HepG2 (cell line): ENCODE data around the gene HOXD4. TPM values are rescaled to one million over a fixed set of nuclear protein-coding genes. Genes with fewer than 3 reads are reported as not detected.

Source experiments
- ATF1 ChIP-seq: IDR thresholded peaks from 2 replicates; pipeline ENCODE4 v1.6.1; 2016; ENCODE audit warnings: mild to moderate bottlenecking, control low read depth
- FOXJ3 ChIP-seq: sonication (generic); formaldehyde crosslinking; IDR thresholded peaks from 2 replicates; pipeline ENCODE4 v1.4.0; 2020; ENCODE audit warnings: missing genetic modification reagents, mild to moderate bottlenecking, borderline replicate concordance
- NAIF1 ChIP-seq: sonication (generic); formaldehyde crosslinking; IDR thresholded peaks from 2 replicates; pipeline ENCODE4 v1.5.0; 2020; ENCODE audit warnings: mild to moderate bottlenecking, missing genetic modification reagents, borderline replicate concordance
- NFATC3 ChIP-seq: sonication (generic); formaldehyde crosslinking; IDR thresholded peaks from 2 replicates; pipeline ENCODE4 v1.5.1; 2020; ENCODE audit warnings: mild to moderate bottlenecking, missing genetic modification reagents
- NFE2 ChIP-seq: sonication (generic); formaldehyde crosslinking; IDR thresholded peaks from 2 replicates; pipeline ENCODE4 v1.4.0; 2020; ENCODE audit warnings: missing genetic modification reagents
- PRMT3 ChIP-seq: sonication (generic); formaldehyde crosslinking; IDR thresholded peaks from 2 replicates; pipeline ENCODE4 v1.8.1; 2022; ENCODE audit warnings: low read depth, mild to moderate bottlenecking, moderate library complexity, missing genetic modification reagents, borderline replicate concordance
- RCOR2 ChIP-seq: IDR thresholded peaks from 2 replicates; pipeline ENCODE4 v1.6.1; 2016; ENCODE audit warnings: missing biosample characterization, missing genetic modification reagents
- YEATS2 ChIP-seq: sonication (generic); formaldehyde crosslinking; IDR thresholded peaks from 2 replicates; pipeline ENCODE4 v1.4.0; 2020; ENCODE audit warnings: missing genetic modification reagents, borderline replicate concordance
- ZC3H13 ChIP-seq: sonication (generic); formaldehyde crosslinking; IDR thresholded peaks from 2 replicates; pipeline ENCODE4 v1.8.1; 2023; ENCODE audit warnings: mild to moderate bottlenecking, missing genetic modification reagents, moderate library complexity
- ZFP41 ChIP-seq: sonication (generic); formaldehyde crosslinking; IDR thresholded peaks from 2 replicates; pipeline ENCODE4 v1.4.0; 2020; ENCODE audit warnings: mild to moderate bottlenecking, missing genetic modification reagents, borderline replicate concordance
- ZNF326 ChIP-seq: sonication (generic); formaldehyde crosslinking; IDR thresholded peaks from 2 replicates; pipeline ENCODE4 v1.4.0; 2020; ENCODE audit warnings: missing genetic modification reagents, borderline replicate concordance
- polyA plus RNA-seq, 8 experiments: library from polyadenylated mRNA; depleted of rRNA in 3 of 8; stranded (reverse) in 7 of 8; unstranded in 1 of 8; fragments of >200 nt; fragmentation: Illumina TruSeq in 4 of 8; extraction: Trizol in 4 of 8; gene quantifications; 2 replicates each; pipeline versions ENCODE4 v1.2.1 to v1.2.3, GENCODE V29; 2011 to 2016; ENCODE audit warnings: low read depth in 4 of 8, missing spikeins in 1 of 8, mixed read lengths in 1 of 8; ENCODE audit not compliant: insufficient read depth in 1 of 8
- total RNA-seq, 5 experiments: library from RNA; depleted of rRNA; stranded (reverse); fragments of >200 nt; fragmentation: Illumina TruSeq; extraction: Trizol; gene quantifications; 2 replicates each; pipeline ENCODE4 v1.2.3, GENCODE V29; 2016; ENCODE audit warnings: low read depth in 1 of 5
- TF ChIP-seq, protein P1 (sequence below), 2 experiments: sonication (generic) in 1 of 2; formaldehyde crosslinking in 1 of 2; IDR thresholded peaks; 2 replicates each; pipeline versions ENCODE4 v1.4.0 to v1.6.1; 2018 to 2020; ENCODE audit warnings: missing genetic modification reagents in 2 of 2, borderline replicate concordance in 1 of 2, low read depth in 1 of 2, mild to moderate bottlenecking in 1 of 2, missing biosample characterization in 1 of 2
- TF ChIP-seq, protein P2 (sequence below): sonication (generic); formaldehyde crosslinking; IDR thresholded peaks from 2 replicates; pipeline ENCODE4 v1.4.0; 2020; ENCODE audit warnings: missing genetic modification reagents, low read depth, mild to moderate bottlenecking, borderline replicate concordance
- TF ChIP-seq, protein P3 (sequence below): sonication (generic); formaldehyde crosslinking; IDR thresholded peaks from 2 replicates; pipeline ENCODE4 v1.4.0; 2020; ENCODE audit warnings: missing genetic modification reagents
- TF ChIP-seq, protein P4 (sequence below): sonication (generic); formaldehyde crosslinking; IDR thresholded peaks from 2 replicates; pipeline ENCODE4 v1.4.0; 2020; ENCODE audit warnings: missing genetic modification reagents

The HOXD4 gene
- total and polyA plus RNA-seq, 2 of the 13 experiments (the other 11 are each of a cell fraction or from before 2014, with no cell fraction given), result not detected

DNA sequence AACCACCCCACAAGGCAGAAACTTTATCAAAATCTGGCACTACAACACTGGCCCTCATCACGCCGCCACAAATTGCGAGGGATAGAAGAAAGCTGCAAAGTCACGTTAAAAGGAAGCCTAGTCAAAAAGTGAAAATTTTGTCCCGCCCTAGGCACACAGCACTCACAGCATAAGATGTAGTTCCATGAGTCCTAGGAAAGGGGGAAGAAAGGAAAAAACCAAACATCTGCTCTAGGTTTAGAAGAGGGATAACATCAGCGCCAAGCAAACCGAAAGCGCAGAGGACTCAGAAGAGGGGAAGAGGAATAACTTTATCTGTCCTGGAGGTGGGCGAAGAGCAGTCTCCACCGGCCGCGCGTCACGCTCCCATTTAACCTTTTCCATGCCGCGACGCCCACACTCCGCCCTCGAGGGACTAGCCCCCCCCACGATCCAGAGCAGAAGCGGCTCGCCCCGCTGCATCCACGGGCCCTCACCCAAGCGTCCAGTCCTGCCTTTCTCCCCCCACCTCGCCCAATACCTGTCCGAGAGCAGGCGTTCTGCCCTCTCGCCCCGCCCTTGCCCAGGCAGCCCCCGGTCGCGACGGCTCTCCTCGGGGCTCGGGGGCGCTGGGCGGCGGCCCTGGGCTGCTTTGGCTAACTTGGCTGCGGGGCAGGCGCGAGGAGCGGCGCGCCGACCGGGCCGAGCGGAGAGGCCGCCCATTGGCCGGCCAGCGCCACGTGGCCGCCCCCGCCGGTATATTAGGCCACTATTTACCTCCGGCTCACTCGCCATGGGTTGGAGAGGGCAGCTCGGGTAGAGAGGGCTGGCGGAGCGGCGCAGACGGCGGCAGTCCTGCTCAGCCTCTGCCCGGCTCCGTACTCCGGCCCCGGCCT lies 36.8 kb downstream of the HOXD4 start, which contains the start of gene HOXD1 (continued):
- TF ChIP-seq, protein P1, sequence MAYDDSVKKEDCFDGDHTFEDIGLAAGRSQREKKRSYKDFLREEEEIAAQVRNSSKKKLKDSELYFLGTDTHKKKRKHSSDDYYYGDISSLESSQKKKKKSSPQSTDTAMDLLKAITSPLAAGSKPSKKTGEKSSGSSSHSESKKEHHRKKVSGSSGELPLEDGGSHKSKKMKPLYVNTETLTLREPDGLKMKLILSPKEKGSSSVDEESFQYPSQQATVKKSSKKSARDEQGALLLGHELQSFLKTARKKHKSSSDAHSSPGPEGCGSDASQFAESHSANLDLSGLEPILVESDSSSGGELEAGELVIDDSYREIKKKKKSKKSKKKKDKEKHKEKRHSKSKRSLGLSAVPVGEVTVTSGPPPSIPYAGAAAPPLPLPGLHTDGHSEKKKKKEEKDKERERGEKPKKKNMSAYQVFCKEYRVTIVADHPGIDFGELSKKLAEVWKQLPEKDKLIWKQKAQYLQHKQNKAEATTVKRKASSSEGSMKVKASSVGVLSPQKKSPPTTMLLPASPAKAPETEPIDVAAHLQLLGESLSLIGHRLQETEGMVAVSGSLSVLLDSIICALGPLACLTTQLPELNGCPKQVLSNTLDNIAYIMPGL (CRISPR knock-in tag; IDR thresholded peaks at IDR 0.05; ENCODE audit: borderline replicate concordance in 1 of 2, low read depth in 1 of 2), result peak in 1 of 2 experiments; percentile 50
- TF ChIP-seq ATF1 (CRISPR knock-in tag), result no peak
- TF ChIP-seq, protein P2, sequence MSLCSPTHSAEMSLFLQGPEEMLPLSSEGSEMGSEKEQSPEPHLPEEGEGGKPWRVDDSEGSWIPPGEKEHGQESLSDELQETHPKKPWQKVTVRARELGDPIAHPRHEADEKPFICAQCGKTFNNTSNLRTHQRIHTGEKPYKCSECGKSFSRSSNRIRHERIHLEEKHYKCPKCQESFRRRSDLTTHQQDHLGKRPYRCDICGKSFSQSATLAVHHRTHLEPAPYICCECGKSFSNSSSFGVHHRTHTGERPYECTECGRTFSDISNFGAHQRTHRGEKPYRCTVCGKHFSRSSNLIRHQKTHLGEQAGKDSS (CRISPR knock-in tag), result 0 out of 2 replicates have a peak, but pooled peaks have one; percentile 52
- TF ChIP-seq, protein P3, sequence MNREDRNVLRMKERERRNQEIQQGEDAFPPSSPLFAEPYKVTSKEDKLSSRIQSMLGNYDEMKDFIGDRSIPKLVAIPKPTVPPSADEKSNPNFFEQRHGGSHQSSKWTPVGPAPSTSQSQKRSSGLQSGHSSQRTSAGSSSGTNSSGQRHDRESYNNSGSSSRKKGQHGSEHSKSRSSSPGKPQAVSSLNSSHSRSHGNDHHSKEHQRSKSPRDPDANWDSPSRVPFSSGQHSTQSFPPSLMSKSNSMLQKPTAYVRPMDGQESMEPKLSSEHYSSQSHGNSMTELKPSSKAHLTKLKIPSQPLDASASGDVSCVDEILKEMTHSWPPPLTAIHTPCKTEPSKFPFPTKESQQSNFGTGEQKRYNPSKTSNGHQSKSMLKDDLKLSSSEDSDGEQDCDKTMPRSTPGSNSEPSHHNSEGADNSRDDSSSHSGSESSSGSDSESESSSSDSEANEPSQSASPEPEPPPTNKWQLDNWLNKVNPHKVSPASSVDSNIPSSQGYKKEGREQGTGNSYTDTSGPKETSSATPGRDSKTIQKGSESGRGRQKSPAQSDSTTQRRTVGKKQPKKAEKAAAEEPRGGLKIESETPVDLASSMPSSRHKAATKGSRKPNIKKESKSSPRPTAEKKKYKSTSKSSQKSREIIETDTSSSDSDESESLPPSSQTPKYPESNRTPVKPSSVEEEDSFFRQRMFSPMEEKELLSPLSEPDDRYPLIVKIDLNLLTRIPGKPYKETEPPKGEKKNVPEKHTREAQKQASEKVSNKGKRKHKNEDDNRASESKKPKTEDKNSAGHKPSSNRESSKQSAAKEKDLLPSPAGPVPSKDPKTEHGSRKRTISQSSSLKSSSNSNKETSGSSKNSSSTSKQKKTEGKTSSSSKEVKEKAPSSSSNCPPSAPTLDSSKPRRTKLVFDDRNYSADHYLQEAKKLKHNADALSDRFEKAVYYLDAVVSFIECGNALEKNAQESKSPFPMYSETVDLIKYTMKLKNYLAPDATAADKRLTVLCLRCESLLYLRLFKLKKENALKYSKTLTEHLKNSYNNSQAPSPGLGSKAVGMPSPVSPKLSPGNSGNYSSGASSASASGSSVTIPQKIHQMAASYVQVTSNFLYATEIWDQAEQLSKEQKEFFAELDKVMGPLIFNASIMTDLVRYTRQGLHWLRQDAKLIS (CRISPR knock-in tag), result no peak; the same call in 1 of the 2 replicates
- no peak for TF ChIP-seq NFE2
- TF ChIP-seq ZFP41 (CRISPR knock-in tag), result no peak
- TF ChIP-seq RCOR2, result no peak
- TF ChIP-seq PRMT3 (CRISPR knock-in tag), result peak; percentile 92
- peak; percentile 67; the same call in 1 of the 2 replicates for TF ChIP-seq ZC3H13
- TF ChIP-seq FOXJ3 (CRISPR knock-in tag), result no peak
- TF ChIP-seq YEATS2 (CRISPR knock-in tag), result no peak
- TF ChIP-seq, protein P4, sequence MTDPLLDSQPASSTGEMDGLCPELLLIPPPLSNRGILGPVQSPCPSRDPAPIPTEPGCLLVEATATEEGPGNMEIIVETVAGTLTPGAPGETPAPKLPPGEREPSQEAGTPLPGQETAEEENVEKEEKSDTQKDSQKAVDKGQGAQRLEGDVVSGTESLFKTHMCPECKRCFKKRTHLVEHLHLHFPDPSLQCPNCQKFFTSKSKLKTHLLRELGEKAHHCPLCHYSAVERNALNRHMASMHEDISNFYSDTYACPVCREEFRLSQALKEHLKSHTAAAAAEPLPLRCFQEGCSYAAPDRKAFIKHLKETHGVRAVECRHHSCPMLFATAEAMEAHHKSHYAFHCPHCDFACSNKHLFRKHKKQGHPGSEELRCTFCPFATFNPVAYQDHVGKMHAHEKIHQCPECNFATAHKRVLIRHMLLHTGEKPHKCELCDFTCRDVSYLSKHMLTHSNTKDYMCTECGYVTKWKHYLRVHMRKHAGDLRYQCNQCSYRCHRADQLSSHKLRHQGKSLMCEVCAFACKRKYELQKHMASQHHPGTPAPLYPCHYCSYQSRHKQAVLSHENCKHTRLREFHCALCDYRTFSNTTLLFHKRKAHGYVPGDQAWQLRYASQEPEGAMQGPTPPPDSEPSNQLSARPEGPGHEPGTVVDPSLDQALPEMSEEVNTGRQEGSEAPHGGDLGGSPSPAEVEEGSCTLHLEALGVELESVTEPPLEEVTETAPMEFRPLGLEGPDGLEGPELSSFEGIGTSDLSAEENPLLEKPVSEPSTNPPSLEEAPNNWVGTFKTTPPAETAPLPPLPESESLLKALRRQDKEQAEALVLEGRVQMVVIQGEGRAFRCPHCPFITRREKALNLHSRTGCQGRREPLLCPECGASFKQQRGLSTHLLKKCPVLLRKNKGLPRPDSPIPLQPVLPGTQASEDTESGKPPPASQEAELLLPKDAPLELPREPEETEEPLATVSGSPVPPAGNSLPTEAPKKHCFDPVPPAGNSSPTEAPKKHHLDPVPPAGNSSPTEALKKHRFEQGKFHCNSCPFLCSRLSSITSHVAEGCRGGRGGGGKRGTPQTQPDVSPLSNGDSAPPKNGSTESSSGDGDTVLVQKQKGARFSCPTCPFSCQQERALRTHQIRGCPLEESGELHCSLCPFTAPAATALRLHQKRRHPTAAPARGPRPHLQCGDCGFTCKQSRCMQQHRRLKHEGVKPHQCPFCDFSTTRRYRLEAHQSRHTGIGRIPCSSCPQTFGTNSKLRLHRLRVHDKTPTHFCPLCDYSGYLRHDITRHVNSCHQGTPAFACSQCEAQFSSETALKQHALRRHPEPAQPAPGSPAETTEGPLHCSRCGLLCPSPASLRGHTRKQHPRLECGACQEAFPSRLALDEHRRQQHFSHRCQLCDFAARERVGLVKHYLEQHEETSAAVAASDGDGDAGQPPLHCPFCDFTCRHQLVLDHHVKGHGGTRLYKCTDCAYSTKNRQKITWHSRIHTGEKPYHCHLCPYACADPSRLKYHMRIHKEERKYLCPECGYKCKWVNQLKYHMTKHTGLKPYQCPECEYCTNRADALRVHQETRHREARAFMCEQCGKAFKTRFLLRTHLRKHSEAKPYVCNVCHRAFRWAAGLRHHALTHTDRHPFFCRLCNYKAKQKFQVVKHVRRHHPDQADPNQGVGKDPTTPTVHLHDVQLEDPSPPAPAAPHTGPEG (CRISPR knock-in tag), result peak; percentile 3; the same call in 1 of the 2 replicates
- TF ChIP-seq ZNF326 (CRISPR knock-in tag), result no peak
- no peak for TF ChIP-seq NAIF1
- no peak for TF ChIP-seq NFATC3 (CRISPR knock-in tag)
